HepG2 (cell line): ENCODE results near the gene LSM12. TPM values are rescaled to one million over a fixed set of nuclear protein-coding genes. Genes with fewer than 3 reads are reported as not detected.

Experiments
- ATAC-seq: fragments of 200-7000 bp; cut with Tn5 transposase; 3 replicates; pipeline ENCODE4 v1.9.1; 2020; ENCODE audit warnings: mild to moderate bottlenecking, moderate library complexity
- BruUV-seq: library from RNA; stranded (reverse); fragments of 400-500 nt; replicated peaks from 2 replicates; lab custom pipeline; 2021; lab: Mats Ljungman, UMichigan
- CTCF ChIA-PET: fragments of 300-600 bp; formaldehyde crosslinking; extraction: SDS; loops from one replicate; lab custom pipeline; 2021; ENCODE audit warnings: low total read pairs, inconsistent platforms, low intra/inter-chr PET ratio; lab: Yijun Ruan, JAX
- POLR2A ChIA-PET: fragments of 350-600 bp; sonication (Branson Sonifier 250); formaldehyde crosslinking; loops from one replicate; lab custom pipeline; 2020; ENCODE audit warnings: antibody characterized with exemption, inconsistent platforms; lab: Yijun Ruan, JAX
- DNase-seq: peaks from one replicate; pipeline ENCODE4 v3.0.0-alpha.2; 2015; ENCODE audit warnings: low spot score
- FAIRE-seq: peaks from 3 replicates; lab custom pipeline; 2011; peaks lifted over from hg19 to GRCh38; lab: Jason Lieb, UNC
- H2AFZ ChIP-seq: one replicate; pipeline ENCODE4 v1.6.1; 2011; ENCODE audit warnings: low read length, inconsistent platforms
- H3K27ac ChIP-seq: fragments of 300-600 bp; 3 replicates; pipeline ENCODE4 v1.8.0; 2011; ENCODE audit warnings: mixed run types, mild to moderate bottlenecking, mixed read lengths, low read length, inconsistent platforms; ENCODE audit not compliant: insufficient read depth; ENCODE audit errors: extremely low read length
- H3K27me3 ChIP-seq, 2 experiments: fragments of 200-600 bp in 1 of 2; 2 replicates in 1 of 2; 3 replicates in 1 of 2; pipeline versions ENCODE4 v1.6.0 to v1.8.0; 2011; ENCODE audit warnings: low read length in 2 of 2, mild to moderate bottlenecking in 2 of 2, moderate library complexity in 2 of 2, inconsistent platforms in 1 of 2; ENCODE audit not compliant: insufficient read depth in 2 of 2, control insufficient read depth in 1 of 2
- H3K36me3 ChIP-seq, 2 experiments: fragments of 200-600 bp in 1 of 2; replicated peaks in 1 of 2; 2 replicates in 1 of 2; 3 replicates in 1 of 2; pipeline versions ENCODE4 v1.5.1 to v1.8.0; 2011; ENCODE audit warnings: low read length in 2 of 2, inconsistent platforms in 1 of 2; ENCODE audit not compliant: insufficient read depth in 2 of 2, control insufficient read depth in 1 of 2
- H3K4me1 ChIP-seq: 2 replicates; pipeline ENCODE4 v1.5.1; 2012; ENCODE audit warnings: low read length, inconsistent platforms; ENCODE audit not compliant: insufficient read depth
- H3K4me2 ChIP-seq: 2 replicates; pipeline ENCODE4 v1.6.0; 2011; ENCODE audit warnings: low read depth, low read length, inconsistent platforms
- H3K4me3 ChIP-seq, 3 experiments: fragments of 200-600 bp in 1 of 3; sonication (generic), shearing (Covaris generic) in 1 of 3; replicated peaks in 1 of 3; 2 replicates each; pipeline ENCODE4 v1.5.1; 2011 to 2016; ENCODE audit warnings: low read length in 3 of 3, inconsistent platforms in 2 of 3, low read depth in 2 of 3, mild to moderate bottlenecking in 2 of 3, control low read depth in 1 of 3, mixed read lengths in 1 of 3; ENCODE audit not compliant: insufficient read depth in 1 of 3
- H3K79me2 ChIP-seq: one replicate; pipeline ENCODE4 v1.6.1; 2011; ENCODE audit warnings: low read length, inconsistent platforms; ENCODE audit not compliant: insufficient read depth
- H3K9ac ChIP-seq: 2 replicates; pipeline ENCODE4 v1.6.0; 2011; ENCODE audit warnings: mild to moderate bottlenecking, low read depth, low read length, inconsistent platforms; ENCODE audit not compliant: insufficient read depth
- H3K9me3 ChIP-seq: 2 replicates; pipeline ENCODE4 v1.5.1; 2012; ENCODE audit warnings: mild to moderate bottlenecking, low read length
- H4K20me1 ChIP-seq: 2 replicates; pipeline ENCODE4 v1.6.0; 2011; ENCODE audit warnings: inconsistent platforms, mild to moderate bottlenecking, low read length, moderate library complexity; ENCODE audit not compliant: insufficient read depth
- HIC2 ChIP-seq: sonication (generic); formaldehyde crosslinking; IDR thresholded peaks from 2 replicates; pipeline ENCODE4 v1.9.0; 2022; ENCODE audit warnings: low read depth, missing genetic modification reagents
- LCORL ChIP-seq, 2 experiments: fragments of 450-650 bp in 1 of 2; sonication (generic) in 1 of 2; formaldehyde crosslinking in 1 of 2; IDR thresholded peaks; 2 replicates each; pipeline versions ENCODE4 v1.5.0 to v1.6.1; 2017 to 2020; ENCODE audit warnings: antibody characterized with exemption in 1 of 2, missing genetic modification reagents in 1 of 2
- NFATC3 ChIP-seq: sonication (generic); formaldehyde crosslinking; IDR thresholded peaks from 2 replicates; pipeline ENCODE4 v1.5.1; 2020; ENCODE audit warnings: mild to moderate bottlenecking, missing genetic modification reagents
- RFXAP ChIP-seq: sonication (generic); formaldehyde crosslinking; IDR thresholded peaks from 2 replicates; pipeline ENCODE4 v1.4.0; 2020; ENCODE audit warnings: missing genetic modification reagents, borderline replicate concordance
- ZBTB8A ChIP-seq: sonication (generic); formaldehyde crosslinking; IDR thresholded peaks from 2 replicates; pipeline ENCODE4 v1.4.0; 2020; ENCODE audit warnings: mild to moderate bottlenecking, low read depth, missing genetic modification reagents, borderline replicate concordance
- ZNF546 ChIP-seq: sonication (generic); formaldehyde crosslinking; conservative IDR thresholded peaks from 2 replicates; pipeline ENCODE4 v1.8.1; 2023; ENCODE audit warnings: mild to moderate bottlenecking, missing genetic modification reagents
- ZNF569 ChIP-seq: sonication (generic); formaldehyde crosslinking; IDR thresholded peaks from 2 replicates; pipeline ENCODE4 v1.5.0; 2020; ENCODE audit warnings: mild to moderate bottlenecking, missing genetic modification reagents, moderate library complexity, borderline replicate concordance
- ZNF773 ChIP-seq: sonication (generic); formaldehyde crosslinking; IDR thresholded peaks from 2 replicates; pipeline ENCODE4 v1.4.0; 2020; ENCODE audit warnings: missing genetic modification reagents, borderline replicate concordance
- WGBS: methylation state at CpG from one replicate; pipeline ENCODE4 v1.1.6; 2017; ENCODE audit warnings: low lambda C conversion rate; 5-methylcytosine and 5-hydroxymethylcytosine counted together
- in situ Hi-C: cut with HindIII; loops from 2 replicates; pipeline ENCODE4 v1.10.0; 2017; ENCODE audit warnings: low pct_unique_long_range_greater_than_20kb; ENCODE audit not compliant: extremely low pct_ligation_motif_present
- intact Hi-C: fragments of 100-400 bp; cut with micrococcal nuclease; formaldehyde crosslinking; loops from one replicate; pipeline ENCODE4 v1.10.0; 2022; ENCODE audit not compliant: unreplicated experiment
- polyA plus RNA-seq, 8 experiments: library from polyadenylated mRNA; depleted of rRNA in 3 of 8; stranded (reverse) in 7 of 8; unstranded in 1 of 8; fragments of >200 nt; fragmentation: Illumina TruSeq in 4 of 8; extraction: Trizol in 4 of 8; gene quantifications; 2 replicates each; pipeline versions ENCODE4 v1.2.1 to v1.2.3, GENCODE V29; 2011 to 2016; ENCODE audit warnings: low read depth in 4 of 8, missing spikeins in 1 of 8, mixed read lengths in 1 of 8; ENCODE audit not compliant: insufficient read depth in 1 of 8
- total RNA-seq, 5 experiments: library from RNA; depleted of rRNA; stranded (reverse); fragments of >200 nt; fragmentation: Illumina TruSeq; extraction: Trizol; gene quantifications; 2 replicates each; pipeline ENCODE4 v1.2.3, GENCODE V29; 2016; ENCODE audit warnings: low read depth in 1 of 5

Gene LSM12
- total and polyA plus RNA-seq, 2 of the 13 experiments (the other 11 are each of a cell fraction or from before 2014, with no cell fraction given) = 52.8 to 55.7 TPM

DNA sequence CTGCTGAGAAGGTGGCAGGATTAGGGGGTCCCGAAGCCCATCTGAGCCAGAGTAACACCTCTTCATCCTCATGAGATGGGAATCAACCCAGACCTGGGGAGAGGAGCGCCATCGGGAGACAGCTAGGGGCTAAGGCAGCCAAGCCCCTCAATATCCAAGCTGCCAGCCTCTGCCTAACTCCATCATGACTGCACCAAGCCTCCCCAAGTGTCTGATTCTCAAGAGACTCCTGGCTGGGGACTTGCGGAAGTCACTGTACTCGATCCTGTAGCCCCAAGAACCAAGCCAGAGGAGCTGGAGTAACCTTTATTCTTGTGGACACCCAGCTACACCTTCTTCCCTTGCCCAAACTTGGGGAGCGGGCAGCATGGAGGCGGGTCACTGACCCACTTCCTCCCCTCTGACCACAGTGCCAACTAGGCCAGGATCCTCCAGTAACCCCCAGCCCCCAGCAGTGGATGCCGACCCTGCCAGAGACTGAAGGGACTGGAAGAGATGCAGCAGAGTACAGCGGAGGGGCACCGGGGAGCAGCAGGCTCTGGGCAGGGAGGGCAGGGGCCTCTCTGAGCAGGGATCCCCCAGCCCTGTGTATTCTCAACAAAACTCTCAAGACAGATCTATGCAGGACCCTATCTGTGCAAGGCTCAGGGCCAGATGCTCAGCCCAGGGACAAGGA is 43.7 kb upstream of the LSM12 start:
- H3K9me3 ChIP-seq = no peaks in the 10 kb centered on the region
- TF ChIP-seq RFXAP (CRISPR knock-in tag) = peak; percentile 6; the same call in 1 of the 2 replicates
- TF ChIP-seq ZNF773 (CRISPR knock-in tag) = peak; percentile 13; the same call in 1 of the 2 replicates
- TF ChIP-seq HIC2 (CRISPR knock-in tag) = no peak
- no peak for TF ChIP-seq LCORL (IDR thresholded peaks at IDR 0.05)
- TF ChIP-seq LCORL (CRISPR knock-in tag; IDR thresholded peaks at IDR 0.05) = 0 out of 2 replicates have a peak, but pooled peaks have one; percentile 33
- TF ChIP-seq ZNF546 (CRISPR knock-in tag) = 0 out of 2 replicates have a peak, but pooled peaks have one; percentile 58
- TF ChIP-seq ZBTB8A (CRISPR knock-in tag) = no peak
- TF ChIP-seq NFATC3 (CRISPR knock-in tag) = 0 out of 2 replicates have a peak, but pooled peaks have one; percentile 32
- TF ChIP-seq ZNF569 (CRISPR knock-in tag) = 0 out of 2 replicates have a peak, but pooled peaks have one; percentile 12
- TF ChIP-seq, all 625 proteins: peak for 6
- FAIRE-seq (no peak), ATAC-seq (no peak), DNase-seq (no peak)
- H3K9ac ChIP-seq = peak overlapping the region; percentile 77
- peak overlapping the region; percentile 76 to 86 (median 85) for H3K4me3 ChIP-seq
- H3K4me2 ChIP-seq = peak overlapping the region; percentile 99
- no peak overlapping the region for H2AFZ ChIP-seq
- ChIA-PET POLR2A (interaction anchor here (0.6 to 6.2 kb wide), 13 partner anchors 7 to 44 kb away, joined by 3 to 83 read pairs (median 7); partner anchors contain the start of genes HDAC5 and LSM12), CTCF (interaction anchor here (1.3 kb wide), 1 partner anchor 26 kb away, joined by 4 read pairs; no protein-coding TSS in a partner anchor)
- in situ Hi-C loops = no loop called here
- intact Hi-C loops = loop anchor here (2.0 kb wide), 3 partner anchors 13 to 39 kb away; partner anchors contain the start of gene G6PC3
- peaks cover 97% of the 10 kb centered on the region for H3K4me1 ChIP-seq
- H4K20me1 ChIP-seq = peaks cover 9% of the 10 kb centered on the region; the same call in 1 of the 2 replicates
- H3K27me3 ChIP-seq = no peaks in the 10 kb centered on the region
- H3K79me2 ChIP-seq = peaks cover 49% of the 10 kb centered on the region
- TSS peak; percentile 27 for BruUV-seq
- peaks cover 0 to 1% of the 10 kb centered on the region in 2 experiments; a peak in 2 of 5 replicates for H3K36me3 ChIP-seq
- WGBS = 56% methylated on average over 10 of the region's 10 CpGs
- peak overlapping the region; percentile 88 for H3K27ac ChIP-seq
